OCI-LY3 (cell line): Measurements from ENCODE around the gene THPO.
A peak's percentile ranks its signal among the peaks of the same experiment; 100 is the strongest.

Experiments
- H2AFZ ChIP-seq: fragments of 200-600, 300-600 bp; shearing (Covaris generic); 2 replicates; pipeline ENCODE4 v1.6.0; 2014; ENCODE audit warnings: antibody characterized with exemption, low read depth, low read length
- H3K27ac ChIP-seq: fragments of 200-600, 300-600 bp; sonication (generic); 2 replicates; pipeline ENCODE4 v1.5.1; 2014; ENCODE audit warnings: mild to moderate bottlenecking, low read length, moderate library complexity, mixed read lengths
- H3K27me3 ChIP-seq: fragments of 200-600, 300-600 bp; sonication (generic); 2 replicates; pipeline ENCODE4 v1.6.1; 2014; ENCODE audit warnings: low read depth, low read length, mixed read lengths
- H3K36me3 ChIP-seq: fragments of 200-600, 300-600 bp; sonication (generic); replicated peaks from 2 replicates; pipeline ENCODE3; 2014; ENCODE audit warnings: low read depth, low read length, mixed read lengths
- H3K4me1 ChIP-seq: fragments of 300-600, 200-600 bp; sonication (generic); 2 replicates; pipeline ENCODE4 v1.6.1; 2014; ENCODE audit warnings: low read length, mixed read lengths
- H3K4me2 ChIP-seq: fragments of 200-600, 300-600 bp; sonication (generic); 2 replicates; pipeline ENCODE4 v1.6.1; 2014; ENCODE audit warnings: low read length, mixed read lengths
- H3K4me3 ChIP-seq: fragments of 300-600, 200-600 bp; sonication (generic); 2 replicates; pipeline ENCODE4 v1.5.1; 2014; ENCODE audit warnings: antibody characterized with exemption, mild to moderate bottlenecking, low read length, moderate library complexity
- H3K79me2 ChIP-seq: fragments of 300-600, 200-600 bp; shearing (Covaris generic); 2 replicates; pipeline ENCODE4 v1.6.1; 2014; ENCODE audit warnings: mild to moderate bottlenecking, low read length, mixed read lengths
- H3K9ac ChIP-seq: fragments of 300-600, 200-600 bp; shearing (Covaris generic); 2 replicates; pipeline ENCODE4 v1.6.0; 2014; ENCODE audit warnings: mild to moderate bottlenecking, low read length, moderate library complexity
- H3K9me3 ChIP-seq: fragments of 200-600, 300-600 bp; shearing (Covaris generic); 2 replicates; pipeline ENCODE4 v1.6.1; 2014; ENCODE audit warnings: low read length, mixed read lengths; ENCODE audit not compliant: insufficient read depth
- H4K20me1 ChIP-seq: fragments of 200-600, 300-600 bp; sonication (generic); 2 replicates; pipeline ENCODE4 v1.6.1; 2016; ENCODE audit warnings: low read length, mixed read lengths; ENCODE audit not compliant: insufficient read depth
- EZH2phosphoT487 ChIP-seq: fragments of 200-600 bp; shearing (Covaris generic); IDR thresholded peaks from 2 replicates; pipeline ENCODE4 v1.6.1; 2018; ENCODE audit warnings: antibody characterized with exemption, mixed run types, low read depth
- TF ChIP-seq, protein P1 (sequence below): fragments of 200-600, 300-600 bp; sonication (generic); IDR thresholded peaks from 2 replicates; pipeline ENCODE4 v1.5.1; 2014; ENCODE audit warnings: antibody characterized with exemption, low read length, low read depth

The THPO gene

GRCh38 chr3:184380627-184381260, 2.7 kb upstream of the THPO start:
- no peak overlapping the region for H2AFZ ChIP-seq
- H3K9ac ChIP-seq = no peak overlapping the region
- H3K79me2 ChIP-seq = no peaks in the 10 kb centered on the region
- TF ChIP-seq, protein P1, sequence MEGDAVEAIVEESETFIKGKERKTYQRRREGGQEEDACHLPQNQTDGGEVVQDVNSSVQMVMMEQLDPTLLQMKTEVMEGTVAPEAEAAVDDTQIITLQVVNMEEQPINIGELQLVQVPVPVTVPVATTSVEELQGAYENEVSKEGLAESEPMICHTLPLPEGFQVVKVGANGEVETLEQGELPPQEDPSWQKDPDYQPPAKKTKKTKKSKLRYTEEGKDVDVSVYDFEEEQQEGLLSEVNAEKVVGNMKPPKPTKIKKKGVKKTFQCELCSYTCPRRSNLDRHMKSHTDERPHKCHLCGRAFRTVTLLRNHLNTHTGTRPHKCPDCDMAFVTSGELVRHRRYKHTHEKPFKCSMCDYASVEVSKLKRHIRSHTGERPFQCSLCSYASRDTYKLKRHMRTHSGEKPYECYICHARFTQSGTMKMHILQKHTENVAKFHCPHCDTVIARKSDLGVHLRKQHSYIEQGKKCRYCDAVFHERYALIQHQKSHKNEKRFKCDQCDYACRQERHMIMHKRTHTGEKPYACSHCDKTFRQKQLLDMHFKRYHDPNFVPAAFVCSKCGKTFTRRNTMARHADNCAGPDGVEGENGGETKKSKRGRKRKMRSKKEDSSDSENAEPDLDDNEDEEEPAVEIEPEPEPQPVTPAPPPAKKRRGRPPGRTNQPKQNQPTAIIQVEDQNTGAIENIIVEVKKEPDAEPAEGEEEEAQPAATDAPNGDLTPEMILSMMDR = no peak
- TF ChIP-seq EZH2phosphoT487 = no peak
- H3K36me3 ChIP-seq = no peaks in the 10 kb centered on the region
- H3K9me3 ChIP-seq = no peaks in the 10 kb centered on the region
- H3K27me3 ChIP-seq = no peaks in the 10 kb centered on the region
- no peak overlapping the region for H3K4me2 ChIP-seq
- H3K4me3 ChIP-seq = no peak overlapping the region
- no peaks in the 10 kb centered on the region for H3K4me1 ChIP-seq
- H3K27ac ChIP-seq = no peak overlapping the region
- H4K20me1 ChIP-seq = no peaks in the 10 kb centered on the region

DNA sequence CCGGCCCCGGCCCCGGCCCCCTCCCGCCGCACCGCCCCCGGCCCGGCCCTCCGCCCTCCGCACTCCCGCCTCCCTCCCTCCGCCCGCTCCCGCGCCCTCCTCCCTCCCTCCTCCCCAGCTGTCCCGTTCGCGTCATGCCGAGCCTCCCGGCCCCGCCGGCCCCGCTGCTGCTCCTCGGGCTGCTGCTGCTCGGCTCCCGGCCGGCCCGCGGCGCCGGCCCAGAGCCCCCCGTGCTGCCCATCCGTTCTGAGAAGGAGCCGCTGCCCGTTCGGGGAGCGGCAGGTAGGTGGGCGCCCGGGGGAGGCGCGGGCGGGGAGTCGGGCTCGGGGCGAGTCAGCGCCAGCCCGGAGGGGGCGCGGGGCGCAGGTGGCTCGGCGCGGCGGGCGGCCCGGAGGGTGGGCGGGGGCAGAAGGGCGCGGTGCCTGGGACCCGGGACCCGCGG, 2.2 kb upstream of the THPO start:
- Histone ChIP-seq H4K20me1 (no peaks in the 10 kb centered on the region), H3K9ac (no peak overlapping the region), H3K27me3 (peaks cover under 1% of the 10 kb centered on the region; the same call in 1 of the 2 replicates), H3K4me3 (no peak overlapping the region), H3K9me3 (no peaks in the 10 kb centered on the region), H3K27ac (no peak overlapping the region), H3K4me2 (no peak overlapping the region), H2AFZ (no peak overlapping the region), H3K4me1 (no peaks in the 10 kb centered on the region), H3K79me2 (no peaks in the 10 kb centered on the region), H3K36me3 (no peaks in the 10 kb centered on the region)
- TF ChIP-seq EZH2phosphoT487 = no peak
- TF ChIP-seq, protein P1 = no peak

- Histone ChIP-seq H4K20me1 (no peaks in the 10 kb centered on the region), H3K4me2 (no peak within 1 kb of the TSS), H3K27ac (no peak within 1 kb of the TSS), H3K9me3 (no peaks in the 10 kb centered on the region), H3K4me3 (no peak within 1 kb of the TSS), H3K4me1 (no peaks in the 10 kb centered on the region), H3K36me3 (no peaks in the 10 kb centered on the region), H3K27me3 (peaks cover 3% of the 10 kb centered on the region; the same call in 1 of the 2 replicates), H3K79me2 (no peaks in the 10 kb centered on the region), H2AFZ (no peak within 1 kb of the TSS), H3K9ac (no peak within 1 kb of the TSS)
- no peak for TF ChIP-seq EZH2phosphoT487
- TF ChIP-seq, protein P1 = no peak
These were observed 1.6 kb upstream of the THPO start, which contains the start of gene CHRD for GRCh38 chr3:184379358-184380184. Gene CHRD, plus strand, starts transcription at chr3:184380054. Its CDS starts 265 bp downstream, at chr3:184380319.

DNA sequence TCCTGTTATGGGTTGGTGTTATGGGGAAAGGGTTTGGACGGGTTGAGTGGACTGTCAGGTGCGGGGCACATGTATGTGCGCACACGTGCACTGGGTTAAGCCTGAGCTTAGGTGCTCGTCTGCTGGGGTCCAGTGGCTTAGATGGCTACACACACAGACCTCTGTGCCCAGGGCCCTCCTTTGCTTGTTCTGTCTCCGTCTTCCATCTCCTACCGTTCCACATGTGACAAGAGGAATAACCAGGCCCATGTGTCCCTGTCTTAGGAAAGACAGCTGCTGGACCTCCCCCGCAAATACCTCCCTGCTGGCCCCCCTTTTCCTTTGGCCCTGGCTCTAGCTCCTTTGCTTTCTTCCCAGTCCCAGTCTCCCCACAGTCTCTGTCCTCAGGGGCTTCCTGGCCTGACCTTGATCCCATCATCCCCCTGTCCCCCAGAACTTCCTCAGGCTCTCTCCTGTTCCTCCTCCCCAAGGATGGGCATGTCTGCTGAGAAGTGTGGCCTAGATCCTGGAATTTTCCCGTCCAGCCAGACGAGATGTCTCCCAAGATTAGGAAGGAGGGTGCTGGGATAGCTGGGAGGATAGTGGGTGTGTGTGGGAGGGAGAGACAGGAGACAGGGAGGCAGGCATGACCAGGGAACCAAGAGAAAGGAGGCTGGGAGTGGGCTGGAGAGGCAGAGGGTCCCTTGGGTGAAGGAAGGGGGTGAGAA, 797 bp upstream of the THPO start:
- Histone ChIP-seq H3K9me3 (no peaks in the 10 kb centered on the region), H4K20me1 (no peaks in the 10 kb centered on the region), H3K27me3 (peaks cover 3% of the 10 kb centered on the region; the same call in 1 of the 2 replicates), H3K36me3 (no peaks in the 10 kb centered on the region), H3K4me2 (0 out of 2 replicates have a peak overlapping the region, but pooled peaks have one; percentile 28), H3K4me3 (no peak overlapping the region), H3K79me2 (no peaks in the 10 kb centered on the region), H3K27ac (no peak overlapping the region), H3K9ac (no peak overlapping the region), H3K4me1 (no peaks in the 10 kb centered on the region), H2AFZ (no peak overlapping the region)
- TF ChIP-seq, protein P1 = no peak
- TF ChIP-seq EZH2phosphoT487 = no peak
